HepG2 (cell line): Measurements from ENCODE around the gene ARHGEF37. TPM values are rescaled to one million over a fixed set of nuclear protein-coding genes. Genes with fewer than 3 reads are reported as not detected.

Experiments
- ATAC-seq: fragments of 200-7000 bp; cut with Tn5 transposase; 3 replicates; pipeline ENCODE4 v1.9.1; 2020; ENCODE audit warnings: mild to moderate bottlenecking, moderate library complexity
- BruUV-seq: library from RNA; stranded (reverse); fragments of 400-500 nt; replicated peaks from 2 replicates; lab custom pipeline; 2021; lab: Mats Ljungman, UMichigan
- CTCF ChIA-PET: fragments of 300-600 bp; formaldehyde crosslinking; extraction: SDS; loops from one replicate; lab custom pipeline; 2021; ENCODE audit warnings: low total read pairs, inconsistent platforms, low intra/inter-chr PET ratio; lab: Yijun Ruan, JAX
- POLR2A ChIA-PET: fragments of 350-600 bp; sonication (Branson Sonifier 250); formaldehyde crosslinking; loops from one replicate; lab custom pipeline; 2020; ENCODE audit warnings: antibody characterized with exemption, inconsistent platforms; lab: Yijun Ruan, JAX
- DNase-seq: peaks from one replicate; pipeline ENCODE4 v3.0.0-alpha.2; 2015; ENCODE audit warnings: low spot score
- FAIRE-seq: peaks from 3 replicates; lab custom pipeline; 2011; peaks lifted over from hg19 to GRCh38; lab: Jason Lieb, UNC
- H2AFZ ChIP-seq: one replicate; pipeline ENCODE4 v1.6.1; 2011; ENCODE audit warnings: low read length, inconsistent platforms
- H3K27ac ChIP-seq: fragments of 300-600 bp; 3 replicates; pipeline ENCODE4 v1.8.0; 2011; ENCODE audit warnings: mixed run types, mild to moderate bottlenecking, mixed read lengths, low read length, inconsistent platforms; ENCODE audit not compliant: insufficient read depth; ENCODE audit errors: extremely low read length
- H3K27me3 ChIP-seq, 2 experiments: fragments of 200-600 bp in 1 of 2; 2 replicates in 1 of 2; 3 replicates in 1 of 2; pipeline versions ENCODE4 v1.6.0 to v1.8.0; 2011; ENCODE audit warnings: low read length in 2 of 2, mild to moderate bottlenecking in 2 of 2, moderate library complexity in 2 of 2, inconsistent platforms in 1 of 2; ENCODE audit not compliant: insufficient read depth in 2 of 2, control insufficient read depth in 1 of 2
- H3K36me3 ChIP-seq, 2 experiments: fragments of 200-600 bp in 1 of 2; replicated peaks in 1 of 2; 2 replicates in 1 of 2; 3 replicates in 1 of 2; pipeline versions ENCODE4 v1.5.1 to v1.8.0; 2011; ENCODE audit warnings: low read length in 2 of 2, inconsistent platforms in 1 of 2; ENCODE audit not compliant: insufficient read depth in 2 of 2, control insufficient read depth in 1 of 2
- H3K4me1 ChIP-seq: 2 replicates; pipeline ENCODE4 v1.5.1; 2012; ENCODE audit warnings: low read length, inconsistent platforms; ENCODE audit not compliant: insufficient read depth
- H3K4me2 ChIP-seq: 2 replicates; pipeline ENCODE4 v1.6.0; 2011; ENCODE audit warnings: low read depth, low read length, inconsistent platforms
- H3K4me3 ChIP-seq, 3 experiments: fragments of 200-600 bp in 1 of 3; sonication (generic), shearing (Covaris generic) in 1 of 3; replicated peaks in 1 of 3; 2 replicates each; pipeline ENCODE4 v1.5.1; 2011 to 2016; ENCODE audit warnings: low read length in 3 of 3, inconsistent platforms in 2 of 3, low read depth in 2 of 3, mild to moderate bottlenecking in 2 of 3, control low read depth in 1 of 3, mixed read lengths in 1 of 3; ENCODE audit not compliant: insufficient read depth in 1 of 3
- H3K79me2 ChIP-seq: one replicate; pipeline ENCODE4 v1.6.1; 2011; ENCODE audit warnings: low read length, inconsistent platforms; ENCODE audit not compliant: insufficient read depth
- H3K9ac ChIP-seq: 2 replicates; pipeline ENCODE4 v1.6.0; 2011; ENCODE audit warnings: mild to moderate bottlenecking, low read depth, low read length, inconsistent platforms; ENCODE audit not compliant: insufficient read depth
- H3K9me3 ChIP-seq: 2 replicates; pipeline ENCODE4 v1.5.1; 2012; ENCODE audit warnings: mild to moderate bottlenecking, low read length
- H4K20me1 ChIP-seq: 2 replicates; pipeline ENCODE4 v1.6.0; 2011; ENCODE audit warnings: inconsistent platforms, mild to moderate bottlenecking, low read length, moderate library complexity; ENCODE audit not compliant: insufficient read depth
- CHD4 ChIP-seq: fragments of 200-600 bp; sonication (generic); IDR thresholded peaks from 2 replicates; pipeline ENCODE4 v1.7.0; 2017; ENCODE audit warnings: mild to moderate bottlenecking, low read length, borderline replicate concordance
- CREBL2 ChIP-seq: sonication (generic); formaldehyde crosslinking; IDR thresholded peaks from 2 replicates; pipeline ENCODE4 v1.8.1; 2023; ENCODE audit warnings: missing genetic modification reagents, mild to moderate bottlenecking, borderline replicate concordance
- KDM1A ChIP-seq: IDR thresholded peaks from 2 replicates; pipeline ENCODE4 v1.6.1; 2016; ENCODE audit warnings: missing compliant biosample characterization
- MLLT10 ChIP-seq: sonication (generic); formaldehyde crosslinking; IDR thresholded peaks from 2 replicates; pipeline ENCODE4 v1.4.0; 2020; ENCODE audit warnings: missing genetic modification reagents
- PRDM10 ChIP-seq: sonication (generic); formaldehyde crosslinking; IDR thresholded peaks from 2 replicates; pipeline ENCODE4 v1.4.0; 2020; ENCODE audit warnings: low read depth, missing genetic modification reagents
- TFAP4 ChIP-seq: sonication (generic); IDR thresholded peaks from 2 replicates; pipeline ENCODE4 v1.6.1; 2016; ENCODE audit warnings: low read depth, borderline replicate concordance
- THAP8 ChIP-seq: sonication (generic); formaldehyde crosslinking; IDR thresholded peaks from 2 replicates; pipeline ENCODE4 v1.5.1; 2020; ENCODE audit warnings: missing genetic modification reagents, mild to moderate bottlenecking, borderline replicate concordance
- ZFP36L1 ChIP-seq: sonication (generic); formaldehyde crosslinking; IDR thresholded peaks from 2 replicates; pipeline ENCODE4 v1.8.0; 2022; ENCODE audit warnings: mild to moderate bottlenecking, missing genetic modification reagents, moderate library complexity
- ZNF317 ChIP-seq: sonication (generic); formaldehyde crosslinking; IDR thresholded peaks from 2 replicates; pipeline ENCODE4 v1.5.0; 2020; ENCODE audit warnings: mild to moderate bottlenecking, missing genetic modification reagents
- ZNF678 ChIP-seq: sonication (generic); formaldehyde crosslinking; IDR thresholded peaks from 2 replicates; pipeline ENCODE4 v1.4.0; 2020; ENCODE audit warnings: mild to moderate bottlenecking, missing genetic modification reagents
- WGBS: methylation state at CpG from one replicate; pipeline ENCODE4 v1.1.6; 2017; ENCODE audit warnings: low lambda C conversion rate; 5-methylcytosine and 5-hydroxymethylcytosine counted together
- in situ Hi-C: cut with HindIII; loops from 2 replicates; pipeline ENCODE4 v1.10.0; 2017; ENCODE audit warnings: low pct_unique_long_range_greater_than_20kb; ENCODE audit not compliant: extremely low pct_ligation_motif_present
- intact Hi-C: fragments of 100-400 bp; cut with micrococcal nuclease; formaldehyde crosslinking; loops from one replicate; pipeline ENCODE4 v1.10.0; 2022; ENCODE audit not compliant: unreplicated experiment
- polyA plus RNA-seq, 8 experiments: library from polyadenylated mRNA; depleted of rRNA in 3 of 8; stranded (reverse) in 7 of 8; unstranded in 1 of 8; fragments of >200 nt; fragmentation: Illumina TruSeq in 4 of 8; extraction: Trizol in 4 of 8; gene quantifications; 2 replicates each; pipeline versions ENCODE4 v1.2.1 to v1.2.3, GENCODE V29; 2011 to 2016; ENCODE audit warnings: low read depth in 4 of 8, missing spikeins in 1 of 8, mixed read lengths in 1 of 8; ENCODE audit not compliant: insufficient read depth in 1 of 8
- total RNA-seq, 5 experiments: library from RNA; depleted of rRNA; stranded (reverse); fragments of >200 nt; fragmentation: Illumina TruSeq; extraction: Trizol; gene quantifications; 2 replicates each; pipeline ENCODE4 v1.2.3, GENCODE V29; 2016; ENCODE audit warnings: low read depth in 1 of 5

The ARHGEF37 gene
- total and polyA plus RNA-seq, 2 of the 13 experiments (the other 11 are each of a cell fraction or from before 2014, with no cell fraction given) = 0.18 to 0.27 TPM

GRCh38 chr5:149552038-149552494 lies 29.2 kb upstream of the ARHGEF37 start:
- intact Hi-C loops = loop anchor here (5.0 kb wide), 1 partner anchor 55 kb away; no protein-coding TSS in a partner anchor
- TSS peak; percentile 82 for BruUV-seq
- no peak for TF ChIP-seq ZFP36L1
- TF ChIP-seq MLLT10 (CRISPR knock-in tag) = no peak
- peak; percentile 13; the same call in 1 of the 2 replicates for TF ChIP-seq CHD4
- TF ChIP-seq, all 625 proteins: peak for 1
- H3K79me2 ChIP-seq = peaks cover 43% of the 10 kb centered on the region
- ChIA-PET CTCF (interaction anchor here (1.3 kb wide), 1 partner anchor 109 kb away, joined by 4 read pairs; no protein-coding TSS in a partner anchor), POLR2A (interaction anchor here (1.2 to 2.1 kb wide), 18 partner anchors 9 to 250 kb away, joined by 3 to 19 read pairs (median 6); partner anchors contain the start of genes GRPEL2 and PCYOX1L)
- no peak for ATAC-seq
- peaks cover 29% of the 10 kb centered on the region for H3K4me1 ChIP-seq
- peaks cover 2% of the 10 kb centered on the region; the same call in 1 of the 2 replicates for H4K20me1 ChIP-seq
- no peaks in the 10 kb centered on the region for H3K9me3 ChIP-seq
- WGBS = 17% methylated on average over 6 of the region's 6 CpGs
- DNase-seq = no peak
- H3K36me3 ChIP-seq = peaks cover 0 to 4% of the 10 kb centered on the region in 2 experiments; a peak in 3 of 5 replicates
- peak overlapping the region; percentile 54 to 98 (median 66) for H3K4me3 ChIP-seq
- in situ Hi-C loops = loop anchor here (5.0 to 25.0 kb wide), 2 partner anchors 100 to 415 kb away; partner anchors contain the start of gene ABLIM3
- H3K4me2 ChIP-seq = peak overlapping the region; percentile 89
- H3K9ac ChIP-seq = peak overlapping the region; percentile 98
- peak overlapping the region; percentile 97 for H3K27ac ChIP-seq
- no peak overlapping the region for H2AFZ ChIP-seq
- no peaks in the 10 kb centered on the region; a peak in 1 of 5 replicates for H3K27me3 ChIP-seq
- no peak for FAIRE-seq

GRCh38 chr5:149552553-149553160 lies 28.6 kb upstream of the ARHGEF37 start:
- in situ Hi-C loops = loop anchor here (5.0 to 25.0 kb wide), 2 partner anchors 100 to 415 kb away; partner anchors contain the start of gene ABLIM3
- BruUV-seq = no TSS peak
- no peak for TF ChIP-seq THAP8 (CRISPR knock-in tag)
- TF ChIP-seq ZNF317 (CRISPR knock-in tag) = no peak
- TF ChIP-seq PRDM10 (CRISPR knock-in tag) = no peak
- TF ChIP-seq KDM1A (CRISPR knock-in tag) = no peak
- no peak for TF ChIP-seq CREBL2 (CRISPR knock-in tag)
- TF ChIP-seq TFAP4 = no peak
- TF ChIP-seq ZNF678 (CRISPR knock-in tag) = no peak

More at GRCh38 chr5:149552553-149553160, 28.6 kb upstream of the ARHGEF37 start:
- peaks cover 0 to 2% of the 10 kb centered on the region in 2 experiments; a peak in 1 of 5 replicates for H3K36me3 ChIP-seq
- peaks cover 37% of the 10 kb centered on the region for H3K79me2 ChIP-seq
- 96% methylated on average over 18 of the region's 18 CpGs for WGBS
- ATAC-seq (no peak), FAIRE-seq (peak; percentile 18), DNase-seq (no peak)
- no peak overlapping the region for H3K27ac ChIP-seq
- CTCF ChIA-PET = no interaction called here
- H2AFZ ChIP-seq = no peak overlapping the region
- intact Hi-C loops = loop anchor here (5.0 kb wide), 1 partner anchor 55 kb away; no protein-coding TSS in a partner anchor
- POLR2A ChIA-PET = interaction anchor here (2.1 kb wide), 1 partner anchor 195 kb away, joined by 9 read pairs; the partner anchor contains the start of gene PCYOX1L
- no peaks in the 10 kb centered on the region for H3K9me3 ChIP-seq
- peak overlapping the region; percentile 89 for H3K4me2 ChIP-seq
- peaks cover 23% of the 10 kb centered on the region for H3K4me1 ChIP-seq
- H3K27me3 ChIP-seq = no peaks in the 10 kb centered on the region; a peak in 1 of 5 replicates
- H3K4me3 ChIP-seq = peak overlapping the region in 2 of 3 experiments; percentile 66 to 98; a peak in 2 of 6 replicates
- H4K20me1 ChIP-seq = no peaks in the 10 kb centered on the region
- H3K9ac ChIP-seq = no peak overlapping the region
